ENCODE results near the gene SEC63. TPM values are rescaled to one million over a fixed set of nuclear protein-coding genes. Genes with fewer than 3 reads are reported as not detected.
"Not testable (repeated sequence)": the region's sequence is repeated elsewhere in the genome, so short reads cannot be mapped to it uniquely, and the experiment has no call there.

SEC63 gene
- total RNA-seq: 155 to 166 TPM (median 160 TPM) in 3 replicates
- long read RNA-seq, full-length matches to known transcripts: 161 of 208 reads
- long read RNA-seq, partial matches to known transcripts: 16 of 208 reads
- long read RNA-seq, other reads (novel, unspliced or antisense): 31 of 208 reads

GRCh38 chr6:107957909-107958688 is at the start of gene SEC63:
Gene SEC63, minus strand, starts transcription at chr6:107958208. Its CDS starts 199 bp downstream, at chr6:107958009.
- Mint-ChIP-seq H3K4me3 (ENCODE audit: unreplicated experiment) (peak within 1 kb of the TSS; percentile 99), H3K4me1 (ENCODE audit: low read depth) (peaks cover 31% of the 10 kb centered on the region), H3K9me3 (ENCODE audit: low read depth) (no peaks in the 10 kb centered on the region), H3K27ac (ENCODE audit: unreplicated experiment) (peak within 1 kb of the TSS; percentile 99), H3K36me3 (ENCODE audit: low read depth) (peaks cover 2% of the 10 kb centered on the region), H3K27me3 (ENCODE audit: low read depth) (no peaks in the 10 kb centered on the region)
- peak; percentile 97 for DNase-seq (ENCODE audit: low spot score)
- TF ChIP-seq CTCF (IDR thresholded peaks at IDR 0.05): peak; percentile 29

- H3K4me3 Mint-ChIP-seq (ENCODE audit: unreplicated experiment): no peak overlapping the region
- no peaks in the 10 kb centered on the region for H3K27me3 Mint-ChIP-seq (ENCODE audit: low read depth)
These were observed 48.0 kb upstream of the SEC63 start for GRCh38 chr6:108005961-108006360.

GRCh38 chr6:108004861-108005260 is 46.9 kb upstream of the SEC63 start:
- Mint-ChIP-seq H3K4me1 (ENCODE audit: low read depth) (peaks cover 17% of the 10 kb centered on the region), H3K27me3 (ENCODE audit: low read depth) (no peaks in the 10 kb centered on the region), H3K27ac (ENCODE audit: unreplicated experiment) (no peak overlapping the region), H3K36me3 (ENCODE audit: low read depth) (peaks cover 5% of the 10 kb centered on the region), H3K9me3 (ENCODE audit: low read depth) (peaks cover 11% of the 10 kb centered on the region), H3K4me3 (ENCODE audit: unreplicated experiment) (no peak overlapping the region)
- no peak for TF ChIP-seq CTCF (IDR thresholded peaks at IDR 0.05)
- DNase-seq (ENCODE audit: low spot score): no peak

More at GRCh38 chr6:108005961-108006360, 48.0 kb upstream of the SEC63 start:
- Mint-ChIP-seq H3K9me3 (ENCODE audit: low read depth) (peaks cover 12% of the 10 kb centered on the region), H3K27ac (ENCODE audit: unreplicated experiment) (no peak overlapping the region), H3K36me3 (ENCODE audit: low read depth) (peaks cover 5% of the 10 kb centered on the region), H3K4me1 (ENCODE audit: low read depth) (peaks cover 17% of the 10 kb centered on the region)
- no peak for TF ChIP-seq CTCF (IDR thresholded peaks at IDR 0.05)
- no peak for DNase-seq (ENCODE audit: low spot score)

- no peaks in the 10 kb centered on the region for H3K9me3 Mint-ChIP-seq (ENCODE audit: low read depth)
- peak overlapping the region; percentile 42 for H3K27ac Mint-ChIP-seq (ENCODE audit: unreplicated experiment)
- peak overlapping the region; percentile 11 for H3K4me3 Mint-ChIP-seq (ENCODE audit: unreplicated experiment)
- DNase-seq (ENCODE audit: low spot score): no peak
- no peaks in the 10 kb centered on the region for H3K36me3 Mint-ChIP-seq (ENCODE audit: low read depth)
- peaks cover 17% of the 10 kb centered on the region for H3K4me1 Mint-ChIP-seq (ENCODE audit: low read depth)
- no peaks in the 10 kb centered on the region for H3K27me3 Mint-ChIP-seq (ENCODE audit: low read depth)
- no peak for TF ChIP-seq CTCF (IDR thresholded peaks at IDR 0.05)
These were observed 44.6 kb upstream of the SEC63 start for GRCh38 chr6:108002365-108003221.

GRCh38 chr6:108001696-108002231 is 43.8 kb upstream of the SEC63 start:
- H3K4me1 Mint-ChIP-seq (ENCODE audit: low read depth): peaks cover 17% of the 10 kb centered on the region
- no peak overlapping the region for H3K4me3 Mint-ChIP-seq (ENCODE audit: unreplicated experiment)
- DNase-seq (ENCODE audit: low spot score): no peak
- TF ChIP-seq CTCF (IDR thresholded peaks at IDR 0.05): no peak
- no peaks in the 10 kb centered on the region for H3K36me3 Mint-ChIP-seq (ENCODE audit: low read depth)
- H3K9me3 Mint-ChIP-seq (ENCODE audit: low read depth): no peaks in the 10 kb centered on the region
- H3K27ac Mint-ChIP-seq (ENCODE audit: unreplicated experiment): no peak overlapping the region
- no peaks in the 10 kb centered on the region for H3K27me3 Mint-ChIP-seq (ENCODE audit: low read depth)

- H3K4me1 Mint-ChIP-seq (ENCODE audit: low read depth): peaks cover 17% of the 10 kb centered on the region
- not testable (repeated sequence) for DNase-seq (ENCODE audit: low spot score); H3K36me3 Mint-ChIP-seq (ENCODE audit: low read depth); H3K27ac Mint-ChIP-seq (ENCODE audit: unreplicated experiment); H3K27me3 Mint-ChIP-seq (ENCODE audit: low read depth); H3K4me3 Mint-ChIP-seq (ENCODE audit: unreplicated experiment); H3K9me3 Mint-ChIP-seq (ENCODE audit: low read depth)
These were observed 42.3 kb upstream of the SEC63 start for GRCh38 chr6:108000259-108000658.
